H1 (cell line): ENCODE data around the gene MGRN1. TPM values are rescaled to one million over a fixed set of nuclear protein-coding genes. Genes with fewer than 3 reads are reported as not detected.

Source experiments
- CHD2 ChIP-seq: IDR thresholded peaks from 2 replicates; pipeline ENCODE4 v1.6.1; 2012; ENCODE audit warnings: low read length, improper control_type of control experiment
- FOSL1 ChIP-seq: IDR thresholded peaks from 2 replicates; pipeline ENCODE4 v1.6.1; 2011; ENCODE audit warnings: mild to moderate bottlenecking, low read depth, low read length, moderate library complexity; ENCODE audit not compliant: insufficient read depth
- RBBP5 ChIP-seq: IDR thresholded peaks from 2 replicates; pipeline ENCODE4 v1.7.1; 2012; ENCODE audit warnings: low read depth, mild to moderate bottlenecking, inconsistent platforms, low read length, moderate library complexity, borderline replicate concordance
- polyA plus RNA-seq, 7 experiments: library from polyadenylated mRNA; depleted of rRNA in 3 of 7; stranded (reverse) in 5 of 7; unstranded in 2 of 7; fragments of >200 nt in 5 of 7; fragments of 200-250 nt in 2 of 7; gene quantifications; 1 replicate in 5 of 7; 2 replicates in 1 of 7; 4 replicates in 1 of 7; pipeline versions ENCODE4 v1.2.1 to v1.2.3, GENCODE V29; 2011 to 2013; ENCODE audit warnings: missing spikeins in 2 of 7, mixed read lengths in 2 of 7
- total RNA-seq: library from RNA; stranded (reverse); fragmentation: NEBNext Ultra II Directional; extraction: Animal tissue kit (Norgen Biotek cat#: 25700); gene quantifications from 2 replicates; pipeline ENCODE4 v1.2.1, GENCODE V29; 2021
- TF ChIP-seq, protein P1 (sequence below): IDR thresholded peaks from 2 replicates; pipeline ENCODE4 v1.6.1; 2012; ENCODE audit warnings: inconsistent platforms

MGRN1 gene
- total and polyA plus RNA-seq, 2 of the 8 experiments (the other 6 are each of a cell fraction or from before 2014, with no cell fraction given): 15.0 to 82.3 TPM

DNA sequence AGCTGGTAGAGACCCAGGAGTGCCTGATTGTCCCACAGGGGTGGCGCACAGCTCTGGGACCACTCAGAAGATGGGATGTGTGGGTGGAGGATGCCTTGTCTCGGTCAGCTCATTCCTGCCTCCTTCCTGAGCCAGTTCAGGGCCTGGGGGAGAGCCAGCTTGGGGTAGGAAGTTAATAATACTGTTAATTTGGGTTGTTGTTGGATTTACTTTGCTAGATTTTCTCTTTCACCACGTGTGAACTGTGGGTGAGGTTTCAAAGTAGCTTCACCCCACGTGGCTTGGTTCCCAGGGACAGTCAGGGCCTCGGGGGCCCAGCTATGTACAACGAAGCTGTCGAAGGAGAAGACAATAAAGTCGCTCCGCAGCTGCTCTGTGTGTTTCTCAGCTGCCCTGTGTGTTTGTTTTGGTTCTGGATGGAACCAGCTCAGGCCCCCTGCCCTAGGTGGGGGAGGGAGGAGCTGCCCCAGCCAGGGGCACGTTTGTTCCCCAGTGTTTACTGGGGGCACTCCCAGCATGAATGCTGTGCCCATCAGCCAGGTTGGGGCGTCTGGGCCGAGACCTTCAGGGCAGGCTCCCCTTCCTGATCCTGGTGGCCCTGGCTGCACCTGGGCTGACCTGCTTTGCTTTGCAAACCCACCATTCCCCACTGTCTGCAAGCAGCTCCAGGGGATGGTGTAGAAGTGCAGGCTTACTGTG lies 71.0 kb downstream of the MGRN1 start (continued):
- TF ChIP-seq CHD2: no peak
- no peak for TF ChIP-seq FOSL1
- TF ChIP-seq, protein P1, sequence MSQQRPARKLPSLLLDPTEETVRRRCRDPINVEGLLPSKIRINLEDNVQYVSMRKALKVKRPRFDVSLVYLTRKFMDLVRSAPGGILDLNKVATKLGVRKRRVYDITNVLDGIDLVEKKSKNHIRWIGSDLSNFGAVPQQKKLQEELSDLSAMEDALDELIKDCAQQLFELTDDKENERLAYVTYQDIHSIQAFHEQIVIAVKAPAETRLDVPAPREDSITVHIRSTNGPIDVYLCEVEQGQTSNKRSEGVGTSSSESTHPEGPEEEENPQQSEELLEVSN: no peak
- TF ChIP-seq RBBP5: no peak
